NCI-H2107 treated with DMSO at 0.1 percent for 48 hours (cell line): ENCODE measurements around the gene FMNL2.

Source experiments
- DNase-seq: peaks from one replicate; lab custom pipeline; 2025; ENCODE audit not compliant: unreplicated experiment; lab: John Stamatoyannopoulos, UW

The FMNL2 gene

DNA sequence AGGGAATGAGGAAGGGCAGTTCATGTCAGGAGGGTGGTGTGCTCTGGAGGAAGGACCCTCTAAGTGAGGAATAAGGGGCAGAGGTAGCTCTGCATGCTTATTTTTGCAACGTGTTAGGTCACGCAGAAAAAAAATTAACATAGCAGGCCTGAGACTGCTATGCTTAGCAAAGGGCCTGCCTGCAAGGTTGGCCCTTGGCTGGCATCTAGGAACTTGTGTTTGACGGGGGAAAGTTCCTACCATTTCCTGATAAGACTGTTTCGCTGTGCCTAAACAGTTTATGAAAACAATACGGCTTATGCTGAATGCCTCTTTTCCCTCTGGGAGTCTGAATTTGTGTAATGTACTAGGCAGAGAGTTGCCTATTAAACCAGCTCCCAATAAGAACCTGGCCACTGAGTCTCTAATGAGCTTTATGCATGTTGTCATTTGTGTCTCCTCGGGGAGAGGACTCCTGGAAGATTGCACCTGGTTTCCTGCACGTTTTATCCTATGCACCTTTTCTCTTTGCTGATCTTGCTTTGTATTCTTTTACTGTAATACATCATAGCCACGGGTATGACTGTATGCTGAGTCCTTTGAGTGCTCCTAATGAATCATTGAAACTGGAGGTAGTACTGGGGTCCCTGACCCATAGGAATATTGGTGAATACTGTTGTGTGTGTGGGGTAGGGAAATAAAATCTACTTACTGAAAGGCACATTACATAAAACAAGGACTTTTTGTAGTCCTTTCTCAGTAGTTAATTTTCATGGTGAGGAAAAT lies 213.3 kb downstream of the FMNL2 start:
- peak; percentile 24 for DNase-seq

DNA sequence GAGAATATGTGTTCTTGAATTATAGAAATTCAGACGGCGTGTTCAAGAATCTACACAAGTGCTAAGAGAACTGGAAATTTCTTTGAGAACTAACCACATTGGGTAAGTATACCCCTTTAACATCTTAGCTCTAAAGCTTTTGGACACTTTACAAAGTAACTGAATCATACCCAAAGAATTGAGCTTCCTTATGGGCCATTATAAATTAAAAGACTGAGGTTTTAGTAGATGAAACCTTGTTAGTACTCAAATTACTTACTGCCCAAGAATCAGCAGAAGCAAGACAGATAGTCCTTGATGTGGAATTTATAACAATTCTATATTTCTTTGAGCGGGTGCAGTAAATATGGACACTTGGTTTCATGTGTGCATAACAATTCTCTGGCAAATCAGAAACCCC lies 214.0 kb downstream of the FMNL2 start:
- DNase-seq: no peak

DNA sequence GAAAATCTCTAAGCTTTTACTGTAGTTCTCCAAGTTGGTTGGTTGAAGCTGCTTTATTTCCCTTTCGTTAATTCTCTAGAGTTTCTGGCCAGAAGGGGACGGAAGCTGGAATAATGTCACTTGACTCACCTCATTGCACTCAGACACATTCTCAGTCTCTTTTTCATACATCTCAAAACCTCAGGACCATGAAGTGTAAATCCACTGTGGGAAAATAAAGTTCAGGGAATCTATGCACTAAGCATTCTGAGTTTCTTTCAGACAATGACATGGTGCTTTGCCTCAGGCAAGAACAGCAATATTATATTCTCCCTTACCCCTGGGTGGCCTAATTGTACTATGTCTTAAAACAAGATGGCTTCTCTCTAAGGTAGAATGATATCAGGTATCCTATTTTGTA lies 214.4 kb downstream of the FMNL2 start:
- peak; percentile 69 for DNase-seq

DNA sequence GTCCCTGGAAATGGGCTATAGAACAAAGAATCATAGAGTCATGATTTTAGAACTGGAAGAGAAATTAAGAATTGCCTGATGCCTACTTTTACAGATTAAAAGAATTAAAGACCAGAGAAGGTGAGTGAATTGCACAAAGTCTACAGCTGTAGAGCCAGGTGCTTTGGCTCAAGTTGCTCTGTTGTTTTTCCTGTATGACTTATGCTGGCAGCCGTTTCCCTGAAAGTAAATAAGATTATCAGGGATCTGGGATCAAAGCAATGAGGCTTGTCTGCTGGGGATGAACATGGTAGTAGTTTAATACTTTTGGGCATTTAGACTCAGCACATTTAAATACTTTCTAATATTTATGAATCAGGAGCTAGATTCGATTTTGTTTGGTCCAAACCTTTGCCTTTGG lies 215.4 kb downstream of the FMNL2 start:
- peak; percentile 8 for DNase-seq

DNA sequence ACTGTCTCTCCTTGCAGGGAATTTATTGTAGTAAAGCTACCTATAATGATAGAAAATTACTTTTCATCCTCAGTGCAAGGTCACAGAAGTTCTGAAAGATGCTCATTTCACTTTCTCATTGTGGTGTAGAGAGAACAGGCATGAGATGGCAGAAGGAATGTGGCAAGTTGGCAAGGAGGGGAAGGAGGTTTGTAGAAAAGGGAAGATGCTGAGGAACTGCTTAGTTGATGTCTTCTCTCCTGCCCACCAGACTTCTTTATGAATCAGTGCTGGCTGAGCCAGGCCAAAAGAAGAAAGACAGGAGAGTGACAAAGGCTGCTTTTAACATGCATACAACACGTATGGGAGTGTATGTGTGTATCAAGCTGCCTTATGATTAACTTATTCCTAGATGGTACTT lies 217.9 kb downstream of the FMNL2 start:
- DNase-seq: no peak

DNA sequence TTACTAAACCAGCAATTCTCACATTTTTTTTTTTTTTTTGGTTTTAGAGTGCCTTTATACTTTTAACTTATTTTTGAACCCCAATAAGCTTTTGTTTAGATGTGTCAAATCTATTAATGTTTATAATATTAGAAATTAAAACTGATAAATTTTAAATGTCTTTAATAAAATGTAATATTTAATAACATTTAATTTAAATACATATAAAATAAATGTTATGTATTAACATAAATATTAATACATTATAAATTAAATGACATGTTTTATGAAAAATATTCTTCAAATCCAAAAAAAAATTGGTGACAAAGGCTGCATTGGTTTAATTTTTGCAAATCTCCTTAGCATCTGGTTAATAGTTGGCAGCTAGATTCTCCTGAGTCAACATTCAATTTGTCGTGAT lies 218.5 kb downstream of the FMNL2 start:
- DNase-seq: no peak

DNA sequence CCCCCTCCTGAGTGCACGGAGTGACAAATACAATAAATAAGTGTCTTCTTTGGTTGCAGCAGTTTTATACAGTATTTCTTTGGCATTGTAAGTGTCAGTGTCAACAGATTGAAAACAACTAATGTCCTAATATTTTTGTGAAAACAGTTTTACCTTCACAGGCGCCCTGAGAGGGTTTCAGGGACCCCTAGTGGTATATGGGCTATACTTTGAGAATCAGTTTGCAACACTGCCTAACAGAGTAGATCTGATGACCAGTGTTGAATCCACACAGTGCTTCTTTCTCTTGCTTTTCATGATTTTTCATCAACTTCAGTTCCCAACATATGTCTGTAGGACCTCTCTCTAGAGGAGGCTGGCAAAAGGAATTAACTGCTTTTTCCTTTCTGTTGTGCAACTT lies 220.1 kb downstream of the FMNL2 start:
- DNase-seq: no peak

DNA sequence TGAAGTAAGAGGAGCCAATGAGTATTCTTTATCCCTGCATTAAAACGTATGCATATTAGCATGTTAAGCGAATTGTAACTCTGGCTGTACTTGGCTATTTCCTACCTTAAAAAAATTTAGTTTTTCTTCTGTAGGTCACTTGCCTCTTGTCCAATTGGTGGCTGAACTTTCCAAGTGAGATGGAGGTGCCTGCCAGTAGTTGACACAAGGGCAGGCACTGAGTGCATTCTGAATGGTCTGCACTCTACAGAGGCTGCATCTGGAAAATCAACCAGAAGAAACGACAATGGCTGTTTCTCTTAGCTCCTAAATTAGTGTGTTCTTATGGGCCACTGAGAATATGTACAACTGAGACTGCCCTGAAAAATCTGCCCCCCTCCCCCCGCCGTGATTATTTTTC lies 221.5 kb downstream of the FMNL2 start:
- no peak for DNase-seq

DNA sequence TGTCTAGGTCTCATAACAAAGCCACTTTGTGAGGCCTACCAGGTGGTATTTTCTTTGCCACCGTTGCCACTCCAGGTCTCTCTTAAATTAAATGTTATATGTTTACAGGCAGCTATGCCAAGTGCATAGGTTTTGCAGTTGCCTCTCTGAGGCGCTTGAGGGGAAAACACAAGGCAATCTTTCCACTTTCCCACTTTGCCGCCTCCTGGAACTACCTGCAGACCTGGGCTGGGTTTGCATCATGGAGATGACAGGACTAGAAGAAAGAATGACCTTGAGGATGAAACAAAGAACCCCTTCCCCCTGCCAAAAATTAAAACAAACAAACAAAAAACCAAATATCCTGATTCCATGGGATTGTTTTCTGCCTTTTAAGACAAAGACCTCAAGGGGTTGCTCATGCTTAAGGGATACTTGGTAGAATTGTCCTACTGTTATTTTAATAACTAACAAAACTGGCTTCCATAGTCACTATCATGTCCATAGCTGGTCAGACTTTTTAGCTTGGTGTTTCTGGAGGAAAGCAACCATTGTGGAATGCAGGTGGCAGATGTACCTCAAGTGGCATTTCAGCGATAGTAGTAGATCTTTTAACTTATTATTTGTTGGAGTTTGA lies 222.4 kb downstream of the FMNL2 start:
- DNase-seq: peak; percentile 51

DNA sequence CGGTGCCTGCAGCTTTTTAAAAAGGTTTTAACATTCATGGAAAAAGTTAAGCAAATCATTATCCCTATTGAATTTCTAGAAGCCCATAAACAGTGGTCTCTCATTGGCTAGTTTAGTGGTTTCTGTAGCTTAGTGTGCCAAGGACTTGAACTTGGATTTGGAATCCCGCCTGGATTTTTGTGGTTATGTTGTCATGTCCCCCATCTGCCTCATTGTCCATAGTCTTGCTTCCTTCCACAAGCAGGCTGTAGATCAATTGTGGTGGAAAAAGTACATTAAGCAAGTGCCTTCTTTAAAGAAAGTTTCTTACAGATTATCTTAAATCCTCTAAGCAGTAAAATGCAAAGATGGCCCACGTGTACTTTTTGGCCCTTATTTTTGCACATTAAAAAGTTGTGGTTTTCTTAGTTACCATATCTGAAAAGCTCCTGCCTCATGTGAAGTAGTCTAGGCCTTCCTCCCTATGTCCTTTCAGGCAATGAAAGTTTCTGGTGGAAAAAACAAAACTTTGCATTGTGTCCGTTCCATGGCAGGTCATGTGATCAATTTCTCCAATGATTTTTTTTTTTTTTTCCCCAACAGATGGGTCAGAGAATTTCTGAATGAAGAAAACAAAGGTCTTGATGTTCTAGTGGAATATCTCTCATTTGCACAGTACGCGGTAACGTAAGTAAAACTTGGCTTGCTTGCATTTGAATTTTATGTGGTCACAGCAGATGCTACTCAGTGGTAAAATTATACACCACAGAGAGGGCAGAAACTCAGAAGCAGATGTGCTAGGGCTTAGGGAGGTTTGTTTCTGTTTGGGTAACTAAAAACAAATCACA lies 223.4 kb downstream of the FMNL2 start:
- peak; percentile 14 for DNase-seq

DNA sequence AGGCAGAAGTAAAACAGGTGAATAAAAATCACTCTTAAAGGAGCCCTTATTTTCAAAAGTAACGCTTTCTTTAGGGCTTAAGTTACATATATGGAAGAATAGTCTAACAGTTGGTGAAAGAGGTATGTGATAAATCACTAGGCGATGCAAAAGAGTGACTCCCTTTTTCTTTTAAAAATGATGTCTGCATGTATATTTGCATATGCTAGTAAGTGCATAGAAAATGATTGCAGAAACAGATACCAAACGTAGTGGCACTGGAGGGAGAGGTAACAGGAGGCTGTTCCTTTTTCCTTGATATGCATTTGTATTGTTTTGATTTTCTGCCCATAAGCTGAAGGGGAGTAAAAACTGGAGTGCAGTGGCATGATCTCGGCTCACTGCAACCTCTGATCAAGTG lies 224.0 kb downstream of the FMNL2 start:
- no peak for DNase-seq

DNA sequence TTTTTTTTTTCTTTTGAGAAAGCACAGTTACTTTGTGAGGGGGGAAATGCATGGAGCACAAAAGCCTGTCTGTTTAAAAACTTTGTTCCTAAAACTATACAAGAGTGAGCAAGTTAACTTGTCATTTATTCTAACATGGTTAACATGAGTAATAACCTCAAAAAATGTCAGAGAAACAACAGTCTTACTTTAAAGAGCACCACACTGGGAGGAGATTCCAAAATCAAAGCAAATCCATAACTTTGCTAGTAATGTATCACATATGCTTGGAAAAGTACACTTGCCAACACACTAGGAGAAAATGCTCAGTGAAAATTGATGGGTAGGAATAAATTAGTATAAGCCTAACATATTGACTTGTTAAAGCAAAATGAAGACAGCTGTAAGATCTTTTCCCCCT lies 225.2 kb downstream of the FMNL2 start:
- DNase-seq: no peak

DNA sequence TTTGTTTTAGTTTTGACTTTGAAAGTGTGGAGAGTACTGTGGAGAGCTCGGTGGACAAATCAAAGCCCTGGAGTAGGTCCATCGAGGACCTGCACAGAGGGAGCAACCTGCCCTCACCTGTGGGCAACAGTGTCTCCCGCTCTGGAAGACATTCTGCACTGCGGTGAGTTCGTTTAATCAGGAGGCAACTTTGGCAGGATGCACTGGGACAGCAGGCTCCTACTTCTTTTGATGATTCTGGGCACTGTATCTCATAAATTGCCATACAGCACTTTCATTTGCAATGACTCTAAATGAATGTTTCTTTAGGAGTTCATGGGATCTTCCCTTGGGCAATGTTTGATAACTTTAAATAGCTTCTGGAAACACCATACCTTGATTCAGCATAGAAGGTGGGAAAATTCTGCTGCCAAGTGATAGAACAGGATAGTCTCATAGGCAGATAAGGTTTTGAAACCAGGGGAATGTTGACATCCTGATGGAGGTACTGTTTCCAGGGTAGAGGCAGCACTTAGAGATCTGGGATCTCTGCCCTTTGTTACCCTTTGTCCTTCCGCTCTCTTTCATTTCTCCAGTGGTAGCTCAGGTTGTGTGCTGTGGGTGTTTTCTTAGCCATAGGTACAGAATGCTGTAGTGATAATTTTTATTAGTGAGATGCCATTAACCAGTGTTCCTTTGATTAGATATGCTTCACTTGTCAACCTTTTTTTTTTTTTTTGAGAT lies 226.1 kb downstream of the FMNL2 start:
- DNase-seq: no peak

DNA sequence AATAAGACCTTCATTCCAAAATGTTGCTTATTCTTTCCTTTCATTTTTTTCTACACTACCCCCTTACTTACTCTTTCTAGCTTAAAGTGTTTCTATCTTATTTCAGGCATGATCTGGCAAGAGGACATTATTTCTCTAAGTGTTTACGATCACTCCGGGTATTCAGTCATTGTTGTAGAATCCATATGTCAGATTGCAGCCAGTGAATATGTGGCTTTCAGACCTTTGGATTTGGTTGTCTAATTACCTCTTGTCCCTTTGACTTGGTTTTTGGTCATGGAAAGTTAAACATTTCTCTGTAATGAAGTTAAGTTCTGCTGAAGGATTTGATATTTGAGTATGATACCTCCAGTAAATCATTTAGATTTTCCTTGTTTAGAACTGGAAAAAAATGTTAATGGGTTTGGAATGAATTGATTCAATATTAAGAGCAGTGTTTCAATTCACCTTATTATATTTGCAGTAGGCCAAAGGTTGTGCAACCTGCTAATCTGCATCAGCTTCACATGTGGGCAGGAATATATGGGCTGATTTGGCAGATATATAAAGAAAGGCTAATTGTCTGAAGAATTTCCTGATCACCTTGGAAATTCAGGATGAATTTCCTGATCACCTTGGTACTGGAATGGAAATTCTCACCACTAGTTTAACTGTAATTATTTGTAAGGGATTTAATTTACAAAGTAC lies 227.4 kb downstream of the FMNL2 start:
- no peak for DNase-seq

DNA sequence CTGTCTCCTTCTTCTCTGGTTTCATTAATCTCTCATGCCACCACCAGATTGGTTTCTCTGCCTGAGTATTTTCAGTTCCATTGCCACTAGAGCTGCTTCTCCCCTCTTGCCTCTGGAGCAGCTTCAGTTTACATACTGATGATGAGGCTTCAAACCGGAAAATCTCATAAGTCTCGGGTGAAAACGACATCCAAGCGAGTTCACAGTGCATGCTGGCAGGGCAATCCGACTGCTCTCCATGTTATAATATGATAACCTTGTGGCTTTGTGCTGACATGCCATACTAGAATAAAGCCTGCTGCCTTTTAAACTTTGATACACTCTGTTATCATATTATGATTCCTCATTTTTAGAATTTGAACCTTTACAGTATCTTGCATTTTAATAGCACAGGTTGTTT lies 228.8 kb downstream of the FMNL2 start:
- no peak for DNase-seq

DNA sequence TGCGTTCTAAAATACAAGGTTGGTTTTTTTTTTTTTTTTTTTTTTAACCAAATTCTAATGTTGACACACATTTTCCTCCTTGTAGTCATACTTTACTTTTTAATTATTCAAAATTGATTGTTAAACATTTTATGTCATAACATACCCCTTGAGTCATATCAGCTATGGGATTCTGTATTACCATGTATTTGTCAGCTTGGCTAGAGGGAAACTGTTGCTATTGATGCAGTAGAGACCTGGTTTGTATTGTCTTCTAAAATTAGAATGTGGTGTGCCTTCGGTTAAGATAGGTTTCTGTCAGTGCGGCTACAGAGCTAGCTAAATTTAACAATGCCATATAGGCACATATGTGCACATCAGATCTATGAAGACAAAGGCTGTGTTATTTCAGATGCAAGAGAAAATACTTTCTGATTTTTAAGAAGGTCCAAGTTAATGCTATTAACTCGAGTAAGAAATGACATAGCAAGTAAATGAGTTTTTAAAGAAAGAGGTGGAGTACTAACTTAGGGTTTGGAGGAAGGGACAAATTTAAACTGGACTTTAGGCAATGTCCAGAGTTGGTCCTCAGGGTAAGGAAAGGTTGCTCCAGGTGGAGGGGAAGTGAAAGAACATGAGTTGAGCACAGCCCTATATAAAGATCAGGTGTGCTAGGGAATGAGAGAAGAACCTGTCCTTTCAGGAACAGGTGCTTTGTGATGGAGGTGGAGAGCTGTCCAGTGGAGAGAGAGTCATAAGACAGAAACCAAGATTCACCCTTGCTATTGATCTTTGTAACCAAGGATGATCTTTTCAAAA lies 230.0 kb downstream of the FMNL2 start:
- DNase-seq: no peak

DNA sequence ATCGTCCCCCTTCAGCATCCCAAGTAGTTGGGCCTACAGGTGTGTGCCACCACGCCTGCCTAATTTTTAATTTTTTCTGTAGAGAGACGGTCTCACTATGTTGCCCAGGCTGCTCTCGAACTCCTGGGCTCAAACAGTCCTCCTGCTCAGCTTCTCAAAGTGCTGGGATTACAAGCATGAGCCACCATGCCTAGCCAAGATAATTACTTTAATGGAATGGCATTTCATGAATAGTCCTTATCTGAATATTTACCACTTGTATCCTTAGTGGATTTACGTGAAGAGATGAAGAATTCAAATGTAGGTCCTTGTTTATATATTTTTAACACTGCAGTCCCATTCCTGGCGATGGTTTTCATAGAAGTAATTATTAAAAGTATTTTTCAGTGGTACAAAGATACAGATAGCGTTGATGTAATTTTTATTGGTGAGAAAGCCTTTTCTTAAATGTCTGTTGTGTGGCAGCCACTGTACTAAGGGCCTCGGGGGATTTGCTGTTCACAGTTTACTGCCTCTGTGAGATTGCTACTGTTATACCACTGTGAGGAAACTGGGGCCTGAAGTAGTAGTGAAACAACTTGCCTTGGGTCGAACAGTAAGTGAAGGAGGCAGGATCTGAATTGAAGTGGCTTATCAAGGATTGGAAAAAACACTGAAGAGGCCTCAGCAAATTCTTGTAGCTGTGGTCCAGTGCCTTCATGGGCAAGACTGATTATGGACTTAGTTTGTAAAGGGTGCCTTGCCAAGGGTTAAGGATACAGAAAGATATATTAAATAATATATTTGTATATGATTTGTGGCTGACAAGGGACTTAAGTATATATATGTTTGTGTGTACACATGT lies 231.1 kb downstream of the FMNL2 start:
- DNase-seq: no peak

DNA sequence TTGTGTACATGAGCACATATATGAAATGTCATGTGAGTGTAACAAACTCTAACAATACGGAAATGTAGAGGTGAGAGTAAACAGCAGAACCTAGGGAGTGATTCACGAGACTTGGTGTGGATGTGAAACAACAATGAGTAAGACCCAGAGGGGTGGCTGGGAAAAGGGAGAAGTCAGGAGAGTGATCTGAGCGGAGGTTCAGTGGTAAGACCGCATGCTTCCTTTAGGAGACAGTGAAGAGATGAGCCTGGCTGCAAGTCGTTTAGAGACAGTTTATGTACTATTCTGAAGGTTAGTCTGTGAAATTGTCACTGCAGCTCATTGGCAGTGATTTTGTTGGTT lies 231.7 kb downstream of the FMNL2 start:
- no peak for DNase-seq

DNA sequence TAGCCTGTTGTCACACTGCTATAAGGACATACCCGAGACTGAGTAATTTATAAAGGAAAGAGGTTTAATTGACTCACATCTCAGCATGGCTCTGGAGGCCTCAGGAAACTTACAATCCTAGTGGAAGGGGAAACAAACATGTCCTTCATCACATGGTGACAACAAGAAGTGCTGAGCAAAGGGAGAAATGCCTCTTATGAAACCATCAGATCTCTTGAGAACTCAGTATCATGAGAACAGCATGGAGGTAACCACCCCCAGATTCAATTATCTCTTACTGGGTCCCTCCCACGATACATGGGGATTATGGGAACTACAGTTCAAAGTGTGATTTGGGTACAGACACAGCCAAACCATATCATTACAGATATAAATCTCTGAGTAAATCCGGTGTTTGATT lies 233.6 kb downstream of the FMNL2 start:
- no peak for DNase-seq
